HG03558 (cell line): Measurements from ENCODE around the gene RNU1-1.
"Not testable (repeated sequence)": the region's sequence is repeated elsewhere in the genome, so short reads cannot be mapped to it uniquely, and the experiment has no call there.

Source experiments
- ATAC-seq: cut with Tn5 transposase; IDR thresholded peaks from one replicate; pipeline ENCODE4 v1.9.1; 2021; ENCODE audit warnings: moderate number of reproducible peaks; ENCODE audit not compliant: unreplicated experiment; ENCODE audit errors: extremely low read depth

RNU1-1 gene

DNA sequence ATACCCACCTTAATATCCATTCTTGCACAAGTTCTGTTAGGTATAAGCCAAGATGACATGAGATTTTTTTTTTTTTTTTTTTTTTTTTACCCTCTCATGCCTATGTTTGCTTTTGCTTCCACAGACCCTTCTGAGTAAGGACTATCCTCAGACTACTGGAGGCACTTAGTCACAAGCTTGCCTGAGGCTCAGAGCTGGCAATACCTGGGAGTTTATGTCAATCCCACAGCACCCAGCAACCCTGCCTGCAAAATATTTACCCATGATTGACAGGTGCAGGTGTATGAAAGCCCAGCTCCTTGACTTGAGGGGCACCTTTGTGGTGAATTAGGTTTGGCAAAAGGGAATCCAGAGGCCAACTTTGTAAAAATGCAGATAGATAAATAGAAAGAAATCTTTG, 11.7 kb upstream of the RNU1-1 start:
- ATAC-seq: not testable (repeated sequence)

DNA sequence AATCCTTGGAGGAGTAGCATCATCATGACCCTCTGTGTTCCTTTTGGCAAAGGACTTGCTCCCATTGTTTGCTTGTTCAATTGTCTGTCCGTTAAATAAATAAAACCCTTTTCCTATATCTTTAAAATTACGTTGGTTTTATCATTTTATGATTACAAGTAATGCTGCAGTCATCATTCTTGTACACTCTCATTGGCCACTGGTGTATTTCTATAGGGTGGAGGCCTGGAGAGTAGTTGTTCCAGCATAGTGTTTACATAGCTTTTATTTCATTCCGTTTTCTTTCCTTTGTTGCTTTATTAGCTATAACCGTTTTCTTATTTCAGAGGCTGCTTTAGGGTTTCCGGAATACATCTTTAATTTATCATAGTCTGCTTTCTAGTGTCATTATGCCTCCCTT, 7.6 kb upstream of the RNU1-1 start:
- ATAC-seq: not testable (repeated sequence)

DNA sequence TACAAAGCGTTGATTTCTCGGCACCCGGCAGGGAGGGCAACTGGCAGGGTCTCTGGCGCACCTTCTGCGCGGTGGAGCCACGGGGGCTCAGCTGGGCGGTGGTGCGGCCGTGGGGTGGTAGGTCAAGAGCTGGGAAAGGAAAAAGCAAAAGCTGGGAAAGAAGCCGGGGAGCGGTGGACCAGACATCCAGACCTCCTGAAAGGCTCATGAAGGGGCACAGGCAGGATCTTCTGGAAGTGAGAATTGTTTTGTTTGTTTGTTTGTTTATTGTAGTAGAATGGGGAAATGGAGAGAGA, 7.2 kb upstream of the RNU1-1 start:
- no peak for ATAC-seq

DNA sequence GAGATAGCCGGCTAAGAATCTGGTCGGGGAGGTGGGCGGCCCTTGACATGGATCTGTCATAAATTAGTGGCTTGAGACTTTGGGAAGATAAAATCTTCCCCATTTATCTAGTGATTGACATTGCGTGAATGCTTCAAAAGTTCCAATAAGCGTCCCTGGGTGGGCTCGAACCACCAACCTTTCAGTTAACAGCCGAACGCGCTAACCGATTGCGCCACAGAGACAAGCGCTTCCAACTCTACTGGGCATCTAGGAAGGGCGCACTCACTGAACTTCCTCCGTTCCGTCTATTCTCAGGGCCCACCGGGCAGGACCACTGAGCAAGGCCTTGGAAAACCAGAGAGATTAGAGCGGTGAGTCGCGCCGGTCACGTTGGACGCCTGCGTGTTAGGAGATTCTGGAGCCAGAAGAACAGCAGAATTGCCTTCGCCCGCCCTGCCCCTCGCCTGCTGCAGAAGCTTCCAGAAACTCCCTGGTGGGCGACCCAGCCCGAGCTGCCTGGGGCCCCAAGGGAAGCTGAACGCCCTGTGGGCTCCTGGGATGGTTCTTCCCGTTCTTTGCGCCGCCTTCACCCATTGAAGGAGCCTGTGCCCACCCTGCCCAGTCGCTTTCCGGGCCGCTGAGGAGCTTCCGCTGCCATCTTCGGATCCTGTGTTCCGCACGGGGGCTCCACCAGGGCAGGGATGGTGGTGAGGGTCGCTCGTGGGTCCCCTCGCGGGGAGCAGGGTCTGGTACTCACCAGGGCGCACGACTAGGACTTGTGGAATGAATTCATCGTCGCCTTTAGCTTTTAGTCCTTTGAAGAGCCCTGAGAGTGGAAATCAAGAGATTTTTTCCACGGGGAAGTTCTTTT, 6.6 kb upstream of the RNU1-1 start:
- not testable (repeated sequence) for ATAC-seq

DNA sequence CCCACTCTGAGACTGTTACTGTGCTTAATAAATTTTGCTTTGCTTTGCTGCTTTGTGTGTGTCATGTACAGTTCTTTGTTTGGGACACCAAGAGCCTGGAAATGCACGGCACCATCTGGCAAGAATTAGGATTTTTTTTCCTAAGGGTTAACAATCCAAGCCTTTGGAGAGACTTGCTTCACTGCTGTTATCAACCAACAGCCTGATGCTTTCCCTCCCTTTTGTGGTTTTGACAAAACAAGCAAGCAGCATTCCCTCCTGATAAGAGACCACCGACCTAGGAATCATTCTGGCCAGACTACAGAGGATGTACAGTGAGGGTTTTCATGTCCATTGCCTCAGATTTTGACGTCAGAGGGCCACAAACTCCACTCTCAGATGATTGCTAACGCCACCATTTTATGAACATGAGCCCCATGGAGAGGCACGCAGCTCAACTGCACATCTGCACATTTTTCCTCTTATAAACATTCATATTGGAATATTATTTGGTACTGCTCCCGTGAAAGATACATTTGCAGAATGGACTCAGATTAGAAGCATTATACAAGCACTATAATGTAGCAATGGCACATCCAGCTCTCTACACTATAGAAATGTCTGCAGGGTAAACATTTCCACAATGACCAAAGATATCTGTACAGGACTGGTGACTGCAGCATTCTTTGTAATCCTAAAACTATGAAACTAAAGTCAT, 5.3 kb upstream of the RNU1-1 start:
- not testable (repeated sequence) for ATAC-seq

DNA sequence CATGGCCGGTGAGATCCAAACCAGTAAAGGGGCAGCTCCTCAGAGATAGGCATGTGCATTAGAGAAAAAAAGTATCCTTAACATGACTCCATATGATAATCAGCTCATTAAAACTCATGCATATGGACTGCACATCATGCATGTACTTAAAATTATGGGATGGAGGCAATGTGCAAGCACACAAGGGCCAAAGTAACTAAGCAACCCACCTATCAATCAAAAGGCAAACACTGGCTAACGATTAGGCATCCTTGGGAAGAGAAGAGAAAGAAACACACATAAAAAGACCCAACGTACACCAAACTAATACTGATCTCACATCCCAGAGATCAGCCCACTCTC, 4.8 kb upstream of the RNU1-1 start:
- ATAC-seq: not testable (repeated sequence)

DNA sequence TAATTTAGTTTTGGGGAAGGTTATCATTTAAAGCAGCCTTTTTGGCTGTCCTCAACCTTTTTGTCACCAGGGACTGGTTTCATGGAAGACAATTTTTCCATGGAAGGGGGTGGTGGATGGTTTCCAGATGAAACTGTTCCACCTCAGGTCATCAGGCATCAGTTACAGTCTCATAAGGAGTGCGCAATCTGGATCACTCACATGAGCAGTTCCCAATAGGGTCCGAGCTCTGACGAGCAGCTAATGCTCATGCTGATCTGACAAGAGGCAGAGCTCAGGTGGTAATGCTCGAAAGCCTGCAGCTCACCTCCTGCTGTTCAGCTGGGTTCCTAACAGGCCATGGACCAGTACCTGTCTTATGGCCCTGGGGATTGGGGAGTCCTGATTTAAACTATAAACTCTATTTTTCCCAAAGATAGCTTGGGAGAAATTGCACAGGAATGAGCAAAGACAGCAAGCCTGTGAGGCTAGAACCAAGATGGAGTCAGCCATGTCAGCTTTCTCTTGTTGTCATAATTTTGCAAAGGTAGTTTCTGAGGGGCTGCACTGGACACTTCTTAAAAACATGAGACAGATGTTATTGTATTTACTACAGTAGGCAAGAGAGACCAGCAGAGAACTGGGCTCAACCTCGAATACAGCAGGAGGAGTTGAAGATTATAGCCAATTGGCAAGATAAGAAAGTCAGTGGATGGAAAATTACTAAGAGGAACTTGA, 2.8 kb upstream of the RNU1-1 start:
- not testable (repeated sequence) for ATAC-seq

DNA sequence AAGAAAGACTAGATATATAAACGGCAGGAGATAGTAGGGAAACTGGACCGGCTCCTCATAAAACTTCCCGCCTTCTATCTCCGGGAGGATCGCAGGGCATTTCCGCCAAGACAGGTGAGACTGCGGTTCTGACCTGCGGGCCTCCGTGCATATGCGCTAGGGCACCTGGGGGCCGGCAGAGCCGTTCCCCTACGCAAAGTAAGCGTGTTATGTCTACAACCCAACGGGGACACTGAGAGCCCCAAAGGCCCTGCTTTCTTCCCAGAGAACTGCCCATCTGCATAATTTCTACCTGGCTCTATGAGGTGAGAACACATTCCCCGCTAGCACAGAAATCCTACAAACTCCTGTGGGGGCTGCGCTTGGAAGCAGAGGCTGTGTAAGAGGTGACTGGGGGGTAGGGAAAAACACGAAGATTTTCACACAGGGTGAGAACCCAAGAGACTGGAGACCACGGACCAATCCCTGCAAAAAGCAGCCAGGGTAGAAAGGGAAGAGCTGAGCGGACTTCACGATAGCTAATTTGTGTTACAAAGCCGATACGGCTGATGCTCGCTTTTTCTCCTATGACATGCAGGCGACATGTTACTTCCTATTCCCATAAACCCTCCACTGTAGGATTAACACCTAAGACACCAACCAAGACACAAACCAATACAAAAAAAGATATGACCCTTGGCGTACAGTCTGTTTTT, 526 bp downstream of the RNU1-1 start:
- ATAC-seq: not testable (repeated sequence)

DNA sequence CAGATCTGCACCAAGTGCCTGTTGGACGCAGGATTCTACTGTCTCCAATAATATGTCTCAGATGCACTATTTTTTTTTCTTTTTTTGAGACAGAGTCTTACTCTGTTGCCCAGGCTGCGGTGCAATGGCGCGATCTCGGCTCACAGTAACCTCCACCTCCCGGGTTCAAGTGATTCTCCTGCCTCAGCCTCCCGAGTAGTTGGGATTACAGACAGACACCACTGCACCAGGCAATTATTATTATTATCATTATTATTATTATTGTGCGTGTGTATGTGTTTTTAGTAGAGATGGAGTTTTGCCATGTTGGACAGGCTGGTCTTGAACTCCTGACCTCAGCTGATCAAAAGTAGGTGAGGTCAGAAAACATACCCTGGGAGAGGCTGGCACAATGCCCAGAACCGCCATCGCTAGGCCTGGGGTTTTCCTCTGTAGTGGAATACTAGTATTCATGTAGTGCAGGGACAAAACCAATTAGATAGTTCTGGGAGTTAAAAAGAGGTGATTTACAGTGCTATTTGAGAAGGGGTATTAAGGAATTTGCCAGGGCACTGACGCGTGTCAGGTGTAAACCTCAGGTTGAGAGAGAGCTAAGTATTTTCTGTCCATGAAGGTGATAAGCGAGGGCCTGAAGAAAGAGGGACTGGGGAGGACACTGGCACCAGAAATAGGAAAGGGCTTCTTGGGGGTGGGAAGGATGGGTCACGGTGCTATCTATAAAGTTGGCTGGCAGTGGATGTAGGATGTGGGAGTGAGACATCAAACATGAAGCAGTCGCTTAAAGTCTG, 1.3 kb downstream of the RNU1-1 start:
- not testable (repeated sequence) for ATAC-seq

DNA sequence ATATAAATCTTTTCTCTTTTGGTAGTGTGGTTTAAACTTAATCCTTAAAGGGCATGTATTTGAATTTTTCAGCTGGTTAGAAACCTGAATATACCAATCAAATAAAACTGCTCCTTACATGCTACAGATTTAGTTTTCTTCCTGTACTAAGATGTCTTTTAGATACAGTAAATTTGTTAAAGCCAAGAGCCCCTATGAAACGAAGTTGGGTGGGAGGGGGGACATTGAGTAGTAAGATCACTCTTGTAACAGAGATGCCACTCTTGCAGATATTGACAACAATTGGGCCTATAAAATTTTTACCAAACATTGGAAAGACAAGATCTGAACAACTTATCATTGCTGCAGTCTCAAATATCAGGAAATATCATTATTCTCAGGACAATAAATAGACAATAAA, 2.2 kb downstream of the RNU1-1 start:
- ATAC-seq: not testable (repeated sequence)

DNA sequence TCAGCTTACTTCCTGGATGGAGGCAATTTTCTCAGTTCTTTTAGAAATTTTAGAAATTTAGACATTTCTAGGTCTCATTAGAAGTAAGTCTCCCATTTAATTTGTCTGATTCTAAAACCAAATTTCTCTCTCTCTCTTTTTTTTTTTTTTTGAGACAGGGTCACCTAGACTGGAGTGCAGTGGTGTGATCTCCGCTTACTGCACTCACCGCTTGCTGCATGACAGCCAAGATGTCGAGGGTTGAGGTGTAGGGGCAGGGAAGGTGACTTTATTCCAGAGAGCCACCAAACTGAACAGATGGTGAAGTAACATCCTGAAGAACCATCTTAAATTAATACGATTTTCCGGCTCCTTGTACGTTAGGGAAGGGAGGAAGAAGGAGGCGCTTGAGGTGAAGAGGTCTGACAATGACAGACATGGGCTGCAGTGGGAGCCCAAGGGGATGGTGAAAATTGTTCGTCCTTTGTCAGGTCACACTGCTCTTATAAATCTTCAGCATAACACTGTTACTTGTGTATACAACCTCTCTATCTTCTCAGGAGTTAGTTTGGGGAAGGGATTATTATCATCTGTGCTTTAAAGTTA, 5.1 kb downstream of the RNU1-1 start:
- not testable (repeated sequence) for ATAC-seq

DNA sequence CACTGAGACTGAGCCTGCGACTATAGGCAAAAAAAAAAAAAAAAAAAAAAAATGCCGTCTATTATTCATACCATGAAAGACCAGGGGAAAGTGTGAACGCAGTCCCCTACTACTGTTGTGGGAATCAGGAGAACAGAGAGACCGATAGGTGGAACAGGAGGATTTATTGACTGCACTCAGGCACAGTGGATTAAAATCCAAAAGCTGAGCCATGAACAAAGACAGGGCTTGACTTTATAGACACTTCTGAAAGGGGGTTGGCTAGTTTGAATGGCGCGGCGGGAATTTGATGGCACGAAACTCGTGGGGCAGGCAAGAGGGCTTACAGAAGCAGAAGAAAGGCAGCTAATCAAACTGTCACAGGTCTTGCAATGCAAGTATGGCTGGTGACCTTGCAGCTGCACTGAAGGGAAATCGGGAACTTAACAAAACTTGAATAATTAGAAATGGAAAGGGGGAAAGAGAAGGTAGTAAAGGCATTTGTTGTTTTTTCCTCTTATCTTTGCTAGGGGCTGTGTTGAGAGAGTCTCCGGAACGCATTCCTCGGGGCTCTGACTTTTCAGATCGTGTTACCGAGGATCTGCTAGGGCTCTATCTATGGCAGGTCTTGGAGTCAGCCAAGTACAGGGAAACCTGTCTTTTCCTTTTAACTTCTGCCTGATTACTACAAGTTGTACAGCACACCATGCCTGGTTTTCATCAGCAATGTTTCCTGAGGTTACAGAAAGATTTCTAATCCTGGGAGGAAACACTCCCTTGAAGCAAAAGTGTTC, 7.5 kb downstream of the RNU1-1 start:
- ATAC-seq: not testable (repeated sequence)

DNA sequence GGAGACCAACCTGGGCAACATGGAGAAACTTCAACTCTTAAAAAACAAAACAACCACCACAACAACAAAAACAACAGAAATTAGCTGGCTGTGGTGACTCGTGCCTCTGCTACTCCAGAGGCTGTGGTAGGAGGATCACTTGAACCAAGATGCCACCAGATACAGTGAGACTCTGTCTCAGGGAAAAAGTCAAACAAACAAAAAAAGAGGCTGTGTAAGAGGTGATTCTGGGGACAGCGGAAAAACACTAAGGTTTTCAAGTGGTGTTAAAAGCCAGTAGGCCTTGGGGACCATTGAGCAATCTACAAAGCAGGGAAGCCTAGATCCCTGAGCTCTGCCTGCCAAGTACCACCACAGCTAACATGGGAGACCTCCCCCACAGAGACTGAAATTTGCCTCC, 8.2 kb downstream of the RNU1-1 start:
- ATAC-seq: not testable (repeated sequence)

DNA sequence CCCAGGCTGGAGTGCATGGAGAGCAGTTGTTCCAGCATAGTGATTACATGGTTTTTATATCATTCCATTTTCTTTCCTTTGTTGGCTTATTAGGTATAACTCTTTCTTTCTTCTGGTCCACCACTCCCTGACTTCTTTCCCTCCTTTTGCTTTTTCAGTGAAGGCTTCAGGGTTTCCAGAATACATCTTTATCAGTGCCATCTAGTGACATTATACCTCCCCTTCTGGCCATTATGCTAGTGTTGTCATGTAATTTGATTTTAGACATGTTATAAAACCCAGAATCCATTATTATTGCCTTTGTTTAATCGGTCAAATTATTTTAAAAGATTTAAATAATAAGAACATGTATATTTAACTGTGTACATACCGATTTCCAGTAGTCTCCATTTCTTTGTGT, 10.6 kb downstream of the RNU1-1 start:
- no peak for ATAC-seq

DNA sequence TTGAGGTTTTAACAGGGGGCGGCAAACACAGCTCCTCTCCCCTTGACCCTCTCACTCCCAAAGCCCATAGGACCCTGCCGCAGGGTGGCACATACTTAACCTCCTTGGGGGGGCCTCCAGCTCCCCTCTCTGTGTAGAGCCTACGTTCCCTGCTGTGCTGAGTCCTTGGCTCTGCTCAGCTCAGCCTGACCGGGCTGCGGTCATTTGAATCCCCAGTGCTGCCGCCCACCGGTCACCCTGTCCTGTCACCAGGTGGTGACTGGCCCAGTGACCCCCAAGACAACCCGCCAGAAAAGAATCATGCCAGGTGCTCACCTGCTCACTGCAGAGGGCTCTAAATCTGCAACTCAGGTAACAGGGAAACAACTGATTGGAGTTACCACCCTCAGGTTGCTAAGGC, 12.6 kb downstream of the RNU1-1 start:
- ATAC-seq: not testable (repeated sequence)

DNA sequence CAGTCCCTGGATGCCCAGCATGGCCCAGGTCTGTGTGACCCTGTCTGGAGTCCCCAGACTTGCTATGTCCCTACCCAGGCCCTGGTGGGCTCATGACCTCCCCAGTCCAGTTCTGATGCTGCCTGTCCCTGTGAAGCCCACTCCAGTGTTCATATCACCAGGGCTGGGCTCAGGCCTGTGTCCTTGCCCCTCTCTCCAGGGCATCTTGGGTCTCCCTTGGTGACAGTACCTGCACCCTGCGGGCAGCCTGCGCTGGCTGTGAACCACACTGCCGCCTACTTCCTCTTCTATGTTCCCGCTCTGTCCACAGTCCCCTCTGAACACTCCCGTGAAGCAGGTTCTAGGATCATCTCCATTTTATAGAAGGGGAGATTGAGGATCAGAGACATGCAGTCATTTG, 13.1 kb downstream of the RNU1-1 start:
- ATAC-seq: not testable (repeated sequence)

DNA sequence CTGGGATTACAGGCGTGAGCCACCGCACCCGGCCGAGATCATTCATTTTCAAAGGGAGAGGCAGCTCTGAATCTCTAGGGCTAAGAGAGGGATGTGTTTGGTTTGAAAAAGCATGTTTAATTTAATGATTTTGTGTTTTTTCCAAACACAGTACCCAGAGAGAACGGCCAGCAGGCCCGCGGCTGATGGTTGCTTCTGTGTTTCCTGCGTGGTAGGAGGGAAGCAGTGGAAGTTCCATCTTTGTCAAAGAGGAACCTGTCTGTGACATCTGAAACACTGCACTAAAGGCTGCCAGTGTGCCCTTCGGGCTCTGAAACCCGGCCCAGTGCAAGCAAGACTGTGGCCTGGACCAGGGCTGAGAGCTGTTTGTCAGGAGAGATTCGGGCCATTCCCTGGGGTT, 13.6 kb downstream of the RNU1-1 start:
- not testable (repeated sequence) for ATAC-seq

DNA sequence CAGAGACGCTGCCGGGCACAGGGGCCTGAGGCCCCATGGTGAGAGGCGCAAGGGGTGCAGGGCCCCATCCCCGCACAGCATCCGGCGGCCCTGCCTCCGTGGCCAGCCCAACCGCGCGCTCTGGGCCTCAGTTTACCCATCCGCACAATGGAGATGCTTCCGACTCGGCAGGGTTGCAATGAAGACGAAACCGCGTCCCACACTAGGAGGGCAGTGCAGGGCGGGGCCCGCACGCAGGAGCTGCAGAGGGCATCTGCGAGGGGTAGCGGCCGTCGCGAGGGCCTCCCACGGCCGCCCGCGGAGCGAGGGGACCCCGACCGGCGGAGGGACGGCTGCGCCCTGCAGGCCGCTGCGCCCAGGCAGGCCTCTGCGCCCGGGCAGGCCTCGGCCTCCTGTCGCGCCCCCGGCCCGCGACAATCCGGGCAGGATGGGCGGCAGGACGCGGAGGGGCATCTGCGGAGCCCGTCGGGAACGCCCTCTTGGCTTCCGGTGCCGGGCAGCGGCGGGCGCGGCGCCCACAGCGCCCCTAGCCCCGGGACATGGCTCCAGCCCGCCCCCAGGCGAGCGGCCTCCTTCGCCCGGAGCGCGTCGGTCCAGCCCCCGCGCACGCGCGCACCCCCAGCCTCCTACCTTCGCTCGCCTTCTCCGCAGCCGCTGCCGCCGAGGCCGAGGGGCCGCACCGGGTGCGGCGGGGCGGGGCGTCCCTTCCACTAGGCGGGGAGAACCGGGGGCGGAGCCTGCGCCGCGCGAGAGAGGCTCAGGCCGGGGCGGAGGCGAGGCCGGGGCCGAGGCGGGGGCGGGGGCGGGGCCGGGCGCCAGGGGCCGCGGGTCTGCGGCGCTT, 15.3 kb downstream of the RNU1-1 start:
- ATAC-seq: no peak
